ENCODE measurements around the gene TBC1D7.

DNA sequence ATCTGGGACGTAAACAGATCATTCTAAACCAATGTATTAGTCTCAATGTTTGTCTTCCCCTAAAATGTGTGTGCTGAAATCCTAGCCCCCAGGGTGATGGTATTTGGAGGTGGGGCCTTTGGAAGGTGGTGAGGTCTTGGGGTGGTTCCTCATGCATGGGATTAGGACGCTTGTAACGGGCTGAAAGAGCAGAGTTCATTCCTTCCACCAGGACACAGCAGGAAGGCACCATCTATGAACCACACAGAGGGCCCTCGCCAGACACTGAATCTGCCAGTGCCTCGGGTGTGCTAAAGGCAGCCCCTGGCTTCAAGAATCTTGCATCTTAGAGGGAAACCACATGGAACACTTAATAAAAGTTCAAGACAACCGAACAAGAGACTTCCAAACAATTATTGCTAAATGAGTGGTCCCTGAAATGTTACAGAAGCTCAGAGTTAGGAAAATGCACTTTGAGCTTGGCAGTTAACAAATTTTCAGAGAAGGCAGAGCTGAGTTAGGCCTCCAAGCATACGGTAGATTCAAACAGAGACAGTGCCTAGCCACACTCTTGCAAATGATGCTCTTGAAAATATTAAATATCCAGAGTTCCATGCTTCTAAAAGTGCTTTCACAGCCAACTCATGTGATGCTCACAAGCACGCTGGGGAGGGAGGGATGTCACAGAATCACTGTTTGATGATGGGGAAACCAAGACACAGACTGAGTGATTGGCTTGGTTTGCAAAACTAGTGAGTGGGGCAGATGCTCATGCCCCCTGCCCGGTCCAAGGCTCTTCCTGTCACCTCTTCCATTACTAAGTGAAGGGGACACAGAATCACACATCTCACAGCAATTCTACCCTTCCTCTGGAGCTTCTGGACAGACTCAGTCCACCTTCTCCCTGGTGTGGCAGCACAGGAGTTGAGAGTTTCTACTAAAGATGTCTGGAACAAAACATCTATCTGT lies 27.4 kb downstream of the TBC1D7 start:
- TF ChIP-seq EZH2phosphoT487 (IDR thresholded peaks at IDR 0.05; ENCODE audit: borderline replicate concordance, low read length): no peak
- TF ChIP-seq, protein P1, sequence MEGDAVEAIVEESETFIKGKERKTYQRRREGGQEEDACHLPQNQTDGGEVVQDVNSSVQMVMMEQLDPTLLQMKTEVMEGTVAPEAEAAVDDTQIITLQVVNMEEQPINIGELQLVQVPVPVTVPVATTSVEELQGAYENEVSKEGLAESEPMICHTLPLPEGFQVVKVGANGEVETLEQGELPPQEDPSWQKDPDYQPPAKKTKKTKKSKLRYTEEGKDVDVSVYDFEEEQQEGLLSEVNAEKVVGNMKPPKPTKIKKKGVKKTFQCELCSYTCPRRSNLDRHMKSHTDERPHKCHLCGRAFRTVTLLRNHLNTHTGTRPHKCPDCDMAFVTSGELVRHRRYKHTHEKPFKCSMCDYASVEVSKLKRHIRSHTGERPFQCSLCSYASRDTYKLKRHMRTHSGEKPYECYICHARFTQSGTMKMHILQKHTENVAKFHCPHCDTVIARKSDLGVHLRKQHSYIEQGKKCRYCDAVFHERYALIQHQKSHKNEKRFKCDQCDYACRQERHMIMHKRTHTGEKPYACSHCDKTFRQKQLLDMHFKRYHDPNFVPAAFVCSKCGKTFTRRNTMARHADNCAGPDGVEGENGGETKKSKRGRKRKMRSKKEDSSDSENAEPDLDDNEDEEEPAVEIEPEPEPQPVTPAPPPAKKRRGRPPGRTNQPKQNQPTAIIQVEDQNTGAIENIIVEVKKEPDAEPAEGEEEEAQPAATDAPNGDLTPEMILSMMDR (conservative IDR thresholded peaks at IDR 0.05; ENCODE audit: low read depth, low read length): no peak

All from PC-3 (cell line).